ENCODE data around the gene SV2B. TPM values are rescaled to one million over a fixed set of nuclear protein-coding genes. Genes with fewer than 3 reads are reported as not detected.

SV2B gene
- total and polyA plus RNA-seq, 9 of the 15 experiments (the other 6 are each of a cell fraction or from before 2014, with no cell fraction given): 0.01 to 0.25 (median 0.11) TPM

- H2AFZ ChIP-seq (ENCODE audit: low read depth, low read length): no peak overlapping the region
- H3K36me3 ChIP-seq (ENCODE audit: control insufficient read depth, insufficient read depth, low read length): no peaks in the 10 kb centered on the region
- no peak overlapping the region for H3K4me3 ChIP-seq
- no peaks in the 10 kb centered on the region for H4K20me1 ChIP-seq (replicated peaks; ENCODE audit: control insufficient read depth, insufficient read depth, low read length)
- BruUV-seq (replicated peaks): no TSS peak
- ATAC-seq (no peak), FAIRE-seq (peak; percentile 54), DNase-seq (ENCODE audit: extremely low read depth in 1 of 4, low spot score in 3 of 4) (no peak)
- H3K4me2 ChIP-seq (ENCODE audit: insufficient read depth, low read length): no peak overlapping the region
- H3K9ac ChIP-seq (ENCODE audit: insufficient read depth in 1 of 2, low read depth in 2 of 2, low read length in 2 of 2): no peak overlapping the region
- under 1% methylated on average over 5 of the region's 5 CpGs for WGBS (ENCODE audit: insufficient coverage, low coverage, missing lambda C conversion rate)
- ChIA-PET POLR2A (interaction anchor here (0.6 kb wide), 1 partner anchor 302 kb away, joined by 4 read pairs; no protein-coding TSS in a partner anchor), CTCF (ENCODE audit: low intra/inter-chr PET ratio) (no interaction called here)
- in situ Hi-C loops (cut with MboI): loop anchor here (5.0 kb wide), 1 partner anchor 203 kb away; no protein-coding TSS in a partner anchor
- intact Hi-C loops (cut with micrococcal nuclease): no loop called here
- no peaks in the 10 kb centered on the region for H3K9me3 ChIP-seq (replicated peaks; ENCODE audit: control insufficient read depth, insufficient read depth, low read depth, low read length)
- H3K4me1 ChIP-seq (replicated peaks in 1 of 2; ENCODE audit: control insufficient read depth in 2 of 2, insufficient read depth in 2 of 2, low read length in 2 of 2): no peaks in the 10 kb centered on the region; a peak in 2 of 5 replicates
- 0 out of 5 replicates have a peak, but pooled peaks cover 0 to 3% of the 10 kb centered on the region in 2 experiments for H3K27me3 ChIP-seq (ENCODE audit: control insufficient read depth in 2 of 2, insufficient read depth in 2 of 2, low read length in 2 of 2)
- no peak overlapping the region for H3K27ac ChIP-seq (ENCODE audit: extremely low read depth, low read depth, low read length)
- TF ChIP-seq, protein P1, sequence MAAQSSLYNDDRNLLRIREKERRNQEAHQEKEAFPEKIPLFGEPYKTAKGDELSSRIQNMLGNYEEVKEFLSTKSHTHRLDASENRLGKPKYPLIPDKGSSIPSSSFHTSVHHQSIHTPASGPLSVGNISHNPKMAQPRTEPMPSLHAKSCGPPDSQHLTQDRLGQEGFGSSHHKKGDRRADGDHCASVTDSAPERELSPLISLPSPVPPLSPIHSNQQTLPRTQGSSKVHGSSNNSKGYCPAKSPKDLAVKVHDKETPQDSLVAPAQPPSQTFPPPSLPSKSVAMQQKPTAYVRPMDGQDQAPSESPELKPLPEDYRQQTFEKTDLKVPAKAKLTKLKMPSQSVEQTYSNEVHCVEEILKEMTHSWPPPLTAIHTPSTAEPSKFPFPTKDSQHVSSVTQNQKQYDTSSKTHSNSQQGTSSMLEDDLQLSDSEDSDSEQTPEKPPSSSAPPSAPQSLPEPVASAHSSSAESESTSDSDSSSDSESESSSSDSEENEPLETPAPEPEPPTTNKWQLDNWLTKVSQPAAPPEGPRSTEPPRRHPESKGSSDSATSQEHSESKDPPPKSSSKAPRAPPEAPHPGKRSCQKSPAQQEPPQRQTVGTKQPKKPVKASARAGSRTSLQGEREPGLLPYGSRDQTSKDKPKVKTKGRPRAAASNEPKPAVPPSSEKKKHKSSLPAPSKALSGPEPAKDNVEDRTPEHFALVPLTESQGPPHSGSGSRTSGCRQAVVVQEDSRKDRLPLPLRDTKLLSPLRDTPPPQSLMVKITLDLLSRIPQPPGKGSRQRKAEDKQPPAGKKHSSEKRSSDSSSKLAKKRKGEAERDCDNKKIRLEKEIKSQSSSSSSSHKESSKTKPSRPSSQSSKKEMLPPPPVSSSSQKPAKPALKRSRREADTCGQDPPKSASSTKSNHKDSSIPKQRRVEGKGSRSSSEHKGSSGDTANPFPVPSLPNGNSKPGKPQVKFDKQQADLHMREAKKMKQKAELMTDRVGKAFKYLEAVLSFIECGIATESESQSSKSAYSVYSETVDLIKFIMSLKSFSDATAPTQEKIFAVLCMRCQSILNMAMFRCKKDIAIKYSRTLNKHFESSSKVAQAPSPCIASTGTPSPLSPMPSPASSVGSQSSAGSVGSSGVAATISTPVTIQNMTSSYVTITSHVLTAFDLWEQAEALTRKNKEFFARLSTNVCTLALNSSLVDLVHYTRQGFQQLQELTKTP (IDR thresholded peaks at IDR 0.05; ENCODE audit: low read depth in 1 of 2, partially characterized antibody in 2 of 2): no peak
- TF ChIP-seq, protein P2, sequence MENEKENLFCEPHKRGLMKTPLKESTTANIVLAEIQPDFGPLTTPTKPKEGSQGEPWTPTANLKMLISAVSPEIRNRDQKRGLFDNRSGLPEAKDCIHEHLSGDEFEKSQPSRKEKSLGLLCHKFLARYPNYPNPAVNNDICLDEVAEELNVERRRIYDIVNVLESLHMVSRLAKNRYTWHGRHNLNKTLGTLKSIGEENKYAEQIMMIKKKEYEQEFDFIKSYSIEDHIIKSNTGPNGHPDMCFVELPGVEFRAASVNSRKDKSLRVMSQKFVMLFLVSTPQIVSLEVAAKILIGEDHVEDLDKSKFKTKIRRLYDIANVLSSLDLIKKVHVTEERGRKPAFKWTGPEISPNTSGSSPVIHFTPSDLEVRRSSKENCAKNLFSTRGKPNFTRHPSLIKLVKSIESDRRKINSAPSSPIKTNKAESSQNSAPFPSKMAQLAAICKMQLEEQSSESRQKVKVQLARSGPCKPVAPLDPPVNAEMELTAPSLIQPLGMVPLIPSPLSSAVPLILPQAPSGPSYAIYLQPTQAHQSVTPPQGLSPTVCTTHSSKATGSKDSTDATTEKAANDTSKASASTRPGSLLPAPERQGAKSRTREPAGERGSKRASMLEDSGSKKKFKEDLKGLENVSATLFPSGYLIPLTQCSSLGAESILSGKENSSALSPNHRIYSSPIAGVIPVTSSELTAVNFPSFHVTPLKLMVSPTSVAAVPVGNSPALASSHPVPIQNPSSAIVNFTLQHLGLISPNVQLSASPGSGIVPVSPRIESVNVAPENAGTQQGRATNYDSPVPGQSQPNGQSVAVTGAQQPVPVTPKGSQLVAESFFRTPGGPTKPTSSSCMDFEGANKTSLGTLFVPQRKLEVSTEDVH (IDR thresholded peaks at IDR 0.05; ENCODE audit: low read depth, partially characterized antibody): no peak
- TF ChIP-seq FOXK1 (CRISPR knock-in tag; IDR thresholded peaks at IDR 0.05; ENCODE audit: borderline replicate concordance) (no peak), ZNF766 (CRISPR knock-in tag; conservative IDR thresholded peaks at IDR 0.05) (no peak), MCM3 (IDR thresholded peaks at IDR 0.05) (no peak)
- TF ChIP-seq, protein P3, sequence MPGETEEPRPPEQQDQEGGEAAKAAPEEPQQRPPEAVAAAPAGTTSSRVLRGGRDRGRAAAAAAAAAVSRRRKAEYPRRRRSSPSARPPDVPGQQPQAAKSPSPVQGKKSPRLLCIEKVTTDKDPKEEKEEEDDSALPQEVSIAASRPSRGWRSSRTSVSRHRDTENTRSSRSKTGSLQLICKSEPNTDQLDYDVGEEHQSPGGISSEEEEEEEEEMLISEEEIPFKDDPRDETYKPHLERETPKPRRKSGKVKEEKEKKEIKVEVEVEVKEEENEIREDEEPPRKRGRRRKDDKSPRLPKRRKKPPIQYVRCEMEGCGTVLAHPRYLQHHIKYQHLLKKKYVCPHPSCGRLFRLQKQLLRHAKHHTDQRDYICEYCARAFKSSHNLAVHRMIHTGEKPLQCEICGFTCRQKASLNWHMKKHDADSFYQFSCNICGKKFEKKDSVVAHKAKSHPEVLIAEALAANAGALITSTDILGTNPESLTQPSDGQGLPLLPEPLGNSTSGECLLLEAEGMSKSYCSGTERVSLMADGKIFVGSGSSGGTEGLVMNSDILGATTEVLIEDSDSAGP (CRISPR knock-in tag; IDR thresholded peaks at IDR 0.05): no peak
- no peaks in the 10 kb centered on the region for H3K79me2 ChIP-seq (ENCODE audit: control insufficient read depth, insufficient read depth, low read length)
- H3K9me1 ChIP-seq (ENCODE audit: control insufficient read depth, insufficient read depth, low read length): no peaks in the 10 kb centered on the region
Observed at GRCh38 chr15:91319371-91320059, 219.5 kb downstream of the SV2B start.

All from K562 (cell line).